Stimulated activated CD4-positive, alpha-beta T cell treated with anti-CD3 and anti-CD28 coated beads, Interleukin-1b, Interleukin-23, amount 100 ng/mL, for 4 hours (primary cell): Measurements from ENCODE around the gene ZNF154.
"Not testable (repeated sequence)": the region's sequence is repeated elsewhere in the genome, so short reads cannot be mapped to it uniquely, and the experiment has no call there.

Experiments used
- DNase-seq, 2 donors: peaks; one replicate each; pipeline ENCODE4 v3.0.0-alpha.2; 2020; ENCODE audit warnings: low read depth in 2 of 2

ZNF154 gene

GRCh38 chr19:57708641-57709361, at the start of gene ZNF154:
TSS of gene ZNF154 (minus strand) at chr19:57709204. CDS start at chr19:57708971, 233 bp downstream.
- peak in 1 of 2 donors; percentile 5 for DNase-seq

GRCh38 chr19:57757941-57758340, 48.9 kb upstream of the ZNF154 start:
- DNase-seq = no peak

- DNase-seq = no peak
Measured at GRCh38 chr19:57755031-57755430, 46.0 kb upstream of the ZNF154 start.

GRCh38 chr19:57754091-57754673, 45.2 kb upstream of the ZNF154 start:
- no peak for DNase-seq

GRCh38 chr19:57748029-57748428, 39.0 kb upstream of the ZNF154 start:
- no peak for DNase-seq

- DNase-seq = no peak
Measured at GRCh38 chr19:57747472-57747807, 38.4 kb upstream of the ZNF154 start.

- peak; percentile 42 to 68 for DNase-seq
Measured at GRCh38 chr19:57746580-57747471, 37.8 kb upstream of the ZNF154 start, which contains the start of gene ZNF776. TSS of gene ZNF776 (plus strand) at chr19:57746815. CDS start at chr19:57747059, 244 bp downstream.

GRCh38 chr19:57738770-57739169, 29.8 kb upstream of the ZNF154 start:
- DNase-seq = not testable (repeated sequence)

- DNase-seq = peak in 1 of 2 donors; percentile 26
Measured at GRCh38 chr19:57738320-57738719, 29.3 kb upstream of the ZNF154 start.

- DNase-seq = no peak
Measured at GRCh38 chr19:57720878-57721277, 11.9 kb upstream of the ZNF154 start.

GRCh38 chr19:57719901-57720519, 11.0 kb upstream of the ZNF154 start:
- DNase-seq = no peak

- no peak for DNase-seq
Measured at GRCh38 chr19:57719424-57719823, 10.4 kb upstream of the ZNF154 start.

- no peak for DNase-seq
Measured at GRCh38 chr19:57712222-57712621, 3.2 kb upstream of the ZNF154 start.

GRCh38 chr19:57709616-57710015, 612 bp upstream of the ZNF154 start:
- no peak for DNase-seq

GRCh38 chr19:57706346-57706745, 2.7 kb downstream of the ZNF154 start:
- DNase-seq = no peak

GRCh38 chr19:57701625-57702024, 7.4 kb downstream of the ZNF154 start:
- no peak for DNase-seq

GRCh38 chr19:57689750-57690149, 19.3 kb downstream of the ZNF154 start:
- no peak for DNase-seq

GRCh38 chr19:57688011-57688763, 20.8 kb downstream of the ZNF154 start:
- no peak for DNase-seq

GRCh38 chr19:57687363-57688010, 21.5 kb downstream of the ZNF154 start:
- no peak for DNase-seq

GRCh38 chr19:57686727-57687126, 22.3 kb downstream of the ZNF154 start:
- no peak for DNase-seq
